ENCODE measurements around the gene TMEM266.

The TMEM266 gene

DNA sequence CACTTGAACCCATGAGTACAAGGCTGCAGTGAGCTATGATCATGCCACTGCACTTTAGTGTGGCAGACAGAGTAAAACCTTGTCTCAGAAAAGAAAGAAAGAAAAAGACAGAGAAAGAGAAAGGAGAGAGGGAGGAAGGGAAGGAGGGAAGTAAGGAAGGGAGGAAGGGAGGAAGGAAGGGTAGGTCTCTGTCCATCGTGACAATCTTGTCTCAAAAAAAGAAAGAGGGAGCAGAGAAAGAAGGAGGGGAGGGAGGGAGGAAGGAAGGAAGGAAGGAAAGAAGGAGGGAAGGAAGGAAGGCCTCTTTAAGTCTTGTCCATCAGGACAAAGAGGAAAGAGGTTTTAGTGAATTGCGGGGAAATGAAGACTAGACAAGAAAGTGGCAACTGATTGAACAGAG is 129.3 kb downstream of the TMEM266 start:
- DNase-seq: no peak

DNA sequence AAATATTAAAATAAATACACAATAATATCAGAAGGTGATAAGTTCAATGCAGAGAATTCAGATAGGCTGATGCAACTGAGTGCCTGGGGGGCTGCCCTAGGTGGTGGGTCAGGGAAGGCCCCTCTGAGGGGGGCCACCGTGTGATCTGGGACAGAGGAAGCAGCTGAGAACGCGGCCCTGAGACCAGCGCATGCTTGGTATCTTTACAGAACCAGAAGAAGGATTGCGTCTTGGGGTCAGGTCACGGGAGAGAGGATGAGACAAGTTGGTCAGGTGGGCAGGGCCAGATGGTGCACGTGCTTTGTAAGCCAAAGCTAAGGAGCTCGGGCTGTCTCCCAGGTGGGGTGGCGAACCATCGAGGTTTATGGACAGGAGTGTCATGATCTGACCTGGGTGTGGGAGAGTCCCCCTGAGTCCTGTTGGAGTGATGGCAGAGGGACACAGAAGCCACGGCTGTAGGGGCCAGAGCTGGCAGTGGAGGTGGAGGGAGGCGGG is 130.3 kb downstream of the TMEM266 start:
- DNase-seq: no peak

DNA sequence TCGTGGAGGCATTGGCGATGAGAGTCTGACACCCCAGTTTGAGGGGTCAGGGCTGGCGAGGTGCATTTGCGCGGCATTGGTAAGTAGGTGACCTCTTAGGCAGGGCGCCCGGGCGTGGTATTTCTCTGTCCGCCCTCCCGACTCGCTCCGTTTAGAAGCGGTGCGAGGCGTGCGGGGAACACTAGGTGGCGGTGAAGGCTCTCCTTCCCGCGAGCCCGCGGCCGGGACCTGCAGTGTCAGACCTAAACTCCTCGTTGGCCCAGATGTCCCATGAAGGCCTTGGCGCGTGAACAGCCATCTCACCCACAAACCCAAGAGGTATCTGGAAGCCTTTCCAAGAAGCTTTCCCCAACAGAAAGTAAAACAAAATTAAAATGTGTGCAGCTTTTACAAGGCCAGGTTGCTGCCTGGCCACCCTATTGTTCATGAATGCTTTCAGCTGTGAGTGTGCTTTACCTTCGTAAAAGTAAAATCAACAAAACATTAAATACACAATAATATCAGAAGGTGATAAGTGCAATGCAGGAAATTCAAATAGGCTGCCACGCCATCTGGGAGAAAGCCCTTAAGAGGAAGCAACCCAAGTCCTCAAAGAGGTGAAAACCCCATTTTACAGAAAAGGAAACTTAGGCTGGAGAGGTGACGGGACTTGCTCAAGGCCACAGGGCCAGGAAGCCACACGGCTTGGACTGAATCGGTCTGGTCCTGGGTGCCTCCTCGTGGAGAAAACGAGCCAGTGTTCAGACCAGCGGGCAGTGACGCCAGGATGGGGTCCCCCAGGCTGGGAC is 131.2 kb downstream of the TMEM266 start:
- DNase-seq: peak; percentile 58

DNA sequence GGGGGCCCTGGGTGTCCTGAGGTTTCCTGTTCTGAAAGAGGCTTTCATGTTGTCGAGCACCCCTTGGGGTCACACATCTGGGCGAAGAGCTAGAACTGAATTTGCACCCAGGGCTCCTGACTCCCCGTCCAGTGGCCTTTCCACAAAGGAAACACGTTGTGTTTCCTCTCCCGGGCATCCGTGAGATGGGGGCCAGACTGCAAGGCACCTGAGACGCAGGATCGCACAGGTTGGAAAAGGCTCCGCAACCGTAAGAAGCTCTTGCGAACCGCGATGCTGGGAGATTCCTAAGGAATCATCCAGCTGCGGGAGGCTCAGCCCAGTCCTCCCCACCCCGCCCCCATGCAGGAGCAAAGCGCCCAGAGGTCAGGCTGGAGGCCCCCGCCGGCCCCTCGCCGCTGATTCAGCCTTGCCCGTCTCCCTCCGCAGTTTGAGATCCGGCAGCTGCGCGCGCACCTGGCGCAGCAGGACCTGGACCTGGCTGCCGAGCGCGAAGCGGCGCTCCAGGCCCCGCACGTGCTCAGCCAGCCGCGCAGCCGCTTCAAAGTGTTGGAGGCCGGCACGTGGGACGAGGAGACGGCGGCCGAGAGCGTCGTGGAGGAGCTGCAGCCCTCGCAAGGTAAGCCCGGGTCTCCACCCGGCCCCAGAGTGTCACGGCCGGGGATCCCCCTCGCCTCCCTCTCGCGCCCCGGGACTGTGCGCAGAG is 131.9 kb downstream of the TMEM266 start:
- no peak for DNase-seq

DNA sequence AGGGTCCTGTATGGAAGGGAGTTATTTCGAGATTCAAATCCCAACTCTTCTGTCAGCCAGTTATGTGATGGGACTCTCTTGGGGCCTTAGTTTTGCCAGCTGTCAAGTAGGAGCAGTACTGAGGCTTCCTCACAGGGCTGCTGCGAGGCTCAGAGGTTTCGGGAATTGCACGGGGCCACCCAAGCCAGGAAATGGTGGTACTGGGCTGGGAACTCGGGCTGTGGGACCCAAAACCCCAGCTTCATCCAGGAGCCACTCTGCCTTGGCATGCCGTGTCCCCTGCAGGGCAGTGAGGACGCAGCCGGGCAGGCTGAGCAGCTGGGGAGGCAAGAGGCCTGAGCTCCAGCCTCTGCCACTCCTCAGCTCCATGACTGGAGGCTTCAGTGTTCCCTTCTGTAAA is 132.9 kb downstream of the TMEM266 start:
- no peak for DNase-seq

DNA sequence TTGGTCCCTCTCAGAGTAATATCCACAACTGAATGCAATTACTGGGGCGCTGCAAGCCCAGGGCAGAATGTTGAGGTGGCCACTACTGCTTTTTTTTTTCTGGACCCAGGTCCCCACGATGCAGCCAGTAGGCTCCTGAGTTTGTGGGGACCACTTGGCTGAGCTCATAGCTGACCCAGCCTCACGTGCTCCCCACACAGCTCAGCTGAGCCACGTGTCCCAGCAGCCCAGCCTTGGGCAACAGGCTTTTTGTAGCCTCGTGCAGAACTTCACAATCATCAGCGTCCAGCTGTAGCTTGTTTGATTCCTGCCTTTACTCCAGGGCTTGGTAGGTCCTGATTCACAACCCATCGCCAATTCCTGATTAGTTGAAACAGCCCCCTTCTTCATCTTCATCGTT is 134.1 kb downstream of the TMEM266 start:
- DNase-seq: no peak

DNA sequence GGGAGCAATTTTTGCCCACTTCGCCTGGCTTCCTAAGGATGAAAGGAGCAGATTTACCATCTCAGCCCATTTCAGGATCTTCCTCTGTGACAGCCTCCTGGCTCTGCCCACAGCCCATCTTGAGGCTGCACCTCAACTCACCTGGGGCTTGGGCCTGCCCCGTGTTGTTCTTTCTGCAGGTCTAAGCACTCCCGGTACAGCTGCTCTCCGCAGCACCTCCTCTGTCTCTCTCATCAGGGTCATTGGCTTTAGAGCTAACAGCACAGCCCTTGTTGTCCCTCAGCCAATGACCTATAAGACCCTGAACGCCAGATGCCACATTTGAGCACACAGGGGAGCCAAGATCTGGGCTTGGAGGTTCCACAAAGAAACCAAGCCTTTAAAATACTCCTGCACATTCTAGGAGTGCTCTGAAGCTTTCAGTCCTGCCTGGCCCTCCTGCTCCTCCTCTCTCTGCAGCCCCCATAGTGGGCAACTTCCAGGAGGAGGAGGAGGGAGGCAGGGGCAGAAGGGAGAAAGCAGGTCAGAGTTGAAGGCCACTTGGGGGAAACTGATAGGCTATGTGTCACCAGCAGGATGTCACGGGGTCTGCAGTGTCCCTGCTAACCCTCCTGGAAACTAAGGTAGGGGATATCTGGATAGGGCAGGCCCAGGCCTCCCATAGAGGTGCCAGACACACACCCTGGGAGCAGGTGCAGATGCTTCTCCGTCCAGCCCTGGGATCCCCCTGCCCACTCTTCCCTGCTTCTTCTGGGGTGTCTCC is 135.9 kb downstream of the TMEM266 start:
- DNase-seq: no peak

DNA sequence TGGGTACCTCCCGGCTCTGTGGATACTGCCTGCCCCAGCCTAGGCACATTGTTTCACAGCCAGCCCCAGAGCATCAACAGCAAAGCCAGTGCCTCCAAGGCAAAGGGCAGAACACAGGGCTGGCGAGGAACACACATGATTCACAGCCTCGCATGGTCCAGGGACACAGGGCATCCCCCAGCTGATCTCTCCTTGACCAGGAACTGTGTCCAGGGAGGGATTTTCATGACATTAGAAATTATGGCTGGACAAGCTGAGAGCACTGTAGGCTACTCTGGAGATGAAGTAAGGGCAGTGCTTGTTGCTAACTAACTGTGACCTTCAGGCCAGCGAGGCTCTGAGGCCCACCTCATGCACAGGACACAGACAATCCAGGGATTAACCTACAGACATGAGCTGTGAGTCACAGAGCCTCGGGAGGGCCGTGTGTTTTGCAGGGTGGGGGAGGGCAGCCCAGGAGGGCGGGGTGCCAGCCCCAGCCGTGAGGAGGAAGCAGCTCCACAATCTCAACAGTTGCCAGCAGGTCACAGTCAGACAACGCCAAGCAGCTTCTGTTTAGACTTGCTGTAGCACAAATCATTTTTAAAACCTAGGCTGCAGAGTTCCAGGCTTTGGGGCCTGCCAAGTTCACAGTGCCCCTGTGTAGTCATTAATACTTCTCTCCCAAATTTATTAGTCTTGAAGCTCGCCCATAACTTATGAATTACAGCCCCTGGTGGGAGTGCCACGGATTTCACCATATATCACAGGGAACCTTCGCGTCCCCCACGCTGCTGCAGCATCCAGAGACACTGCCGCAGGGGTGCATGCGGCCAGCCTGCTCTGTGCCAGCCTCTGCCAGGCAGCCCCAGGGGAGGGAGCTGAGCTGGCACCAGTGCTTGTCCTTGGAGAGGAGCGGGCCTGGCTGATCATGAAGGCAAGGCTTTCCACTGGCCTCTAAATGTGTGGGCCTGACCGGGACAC is 136.8 kb downstream of the TMEM266 start:
- DNase-seq: no peak

DNA sequence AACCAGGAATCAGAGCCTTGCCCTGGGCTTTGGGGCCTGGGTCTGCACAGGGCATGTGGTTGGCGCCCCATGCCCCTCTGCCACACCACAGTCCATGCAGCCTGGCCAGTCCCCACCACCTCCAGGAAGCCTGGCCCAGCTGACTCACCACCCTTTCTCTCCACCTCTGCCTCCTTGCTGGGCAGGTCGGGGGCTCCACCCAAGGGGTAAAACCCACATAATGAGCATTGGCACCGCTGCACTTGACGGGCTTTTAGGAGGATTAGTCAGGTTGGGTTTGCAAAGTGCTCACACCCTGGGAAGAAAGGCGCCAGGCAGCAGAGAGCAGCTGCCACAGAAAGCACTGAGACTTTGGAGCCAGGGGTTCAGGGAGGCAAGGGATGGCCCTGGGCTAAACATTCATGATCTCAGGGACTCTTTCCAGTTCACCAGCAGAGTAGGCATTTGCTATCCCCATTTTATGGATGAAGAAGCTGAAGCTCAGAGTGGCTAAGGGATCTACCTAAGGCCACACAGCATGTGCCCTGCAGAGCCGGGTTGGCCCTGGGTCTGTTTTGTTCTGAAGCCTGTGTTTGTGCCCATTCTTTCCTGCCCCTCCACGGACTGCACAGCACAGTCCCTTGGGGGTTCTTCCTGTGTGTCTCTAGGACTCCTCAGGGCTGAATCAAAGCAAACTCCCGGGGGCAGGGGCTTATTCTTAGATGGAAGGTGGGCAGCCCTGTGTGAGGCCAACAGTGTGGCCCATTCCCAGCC is 138.1 kb downstream of the TMEM266 start:
- no peak for DNase-seq

DNA sequence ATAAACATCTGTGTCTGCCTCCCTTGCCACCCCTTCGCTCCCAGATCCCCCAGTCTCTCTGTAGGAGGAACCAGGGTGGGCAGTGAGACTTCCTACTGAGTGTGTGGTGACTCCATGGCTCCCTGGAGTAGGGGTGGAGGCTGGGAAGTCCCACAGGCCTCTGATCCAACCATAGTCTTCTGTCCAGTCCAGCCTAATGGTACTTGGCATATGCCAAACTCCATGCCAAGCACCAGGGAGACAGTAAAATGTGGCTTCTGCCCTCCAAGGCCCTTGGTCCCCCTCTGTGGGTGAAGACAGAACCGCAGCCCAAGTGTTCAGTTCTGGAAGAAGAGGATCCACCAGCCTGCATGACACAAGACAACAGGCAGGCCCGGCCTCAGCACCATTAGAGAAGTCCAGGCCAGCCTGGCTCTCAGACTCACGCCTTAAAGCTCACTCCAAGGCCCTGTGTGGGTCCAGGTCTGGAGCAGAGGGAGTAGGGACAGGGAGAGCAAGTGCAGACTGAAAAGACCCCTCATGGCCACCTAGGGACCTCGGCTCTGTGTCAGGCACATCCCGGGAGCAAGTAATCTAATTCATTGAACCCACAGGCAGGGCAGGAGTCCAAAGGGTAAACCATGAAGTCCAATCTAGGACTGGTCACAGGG is 138.8 kb downstream of the TMEM266 start:
- DNase-seq: no peak

DNA sequence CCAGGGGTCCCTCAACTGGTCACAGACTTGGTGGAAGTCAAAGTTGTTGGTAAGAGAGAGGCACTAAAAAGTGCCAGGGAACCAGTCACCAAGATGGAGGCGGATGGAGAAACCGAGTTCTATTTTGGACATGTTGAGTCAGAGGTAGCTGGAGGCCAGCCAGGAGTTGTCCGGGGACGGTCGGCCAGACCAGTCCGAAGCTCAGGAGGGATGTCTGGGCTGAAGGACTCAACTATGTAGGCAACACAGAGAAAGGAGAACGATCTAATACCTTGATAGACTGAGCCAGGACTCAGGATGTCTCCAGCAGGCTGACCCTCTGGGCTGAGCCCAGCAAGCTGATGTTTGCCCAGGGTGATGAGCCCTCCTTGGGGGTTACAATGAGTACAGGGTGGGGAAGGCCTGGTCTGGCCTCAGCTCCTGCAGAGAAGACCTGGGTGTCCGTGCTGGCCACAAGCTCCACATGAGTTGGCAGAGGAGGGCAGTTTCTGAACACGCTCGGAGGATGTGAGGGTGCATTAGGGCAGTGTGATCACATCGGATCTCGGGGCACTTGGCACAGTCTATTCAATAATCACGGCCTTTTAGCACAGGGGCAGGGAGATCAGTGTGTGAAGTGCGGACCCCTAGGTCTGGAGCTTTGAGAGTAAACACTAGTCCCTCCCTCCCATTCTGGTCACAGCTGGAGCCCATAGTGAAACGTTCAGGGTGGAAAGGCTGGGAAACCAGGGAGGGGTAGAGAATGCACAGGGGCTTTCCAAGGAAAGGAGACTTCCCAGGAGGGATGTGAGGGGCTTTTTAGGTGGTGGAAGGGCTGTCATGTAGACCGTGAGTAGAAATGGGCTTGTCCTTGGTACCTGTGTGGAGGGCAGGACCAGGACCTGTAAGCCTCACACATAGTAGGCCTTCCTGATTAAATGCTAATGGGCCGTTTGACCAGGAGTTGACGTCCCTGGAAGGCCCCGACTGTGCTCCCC is 139.6 kb downstream of the TMEM266 start:
- DNase-seq: no peak

DNA sequence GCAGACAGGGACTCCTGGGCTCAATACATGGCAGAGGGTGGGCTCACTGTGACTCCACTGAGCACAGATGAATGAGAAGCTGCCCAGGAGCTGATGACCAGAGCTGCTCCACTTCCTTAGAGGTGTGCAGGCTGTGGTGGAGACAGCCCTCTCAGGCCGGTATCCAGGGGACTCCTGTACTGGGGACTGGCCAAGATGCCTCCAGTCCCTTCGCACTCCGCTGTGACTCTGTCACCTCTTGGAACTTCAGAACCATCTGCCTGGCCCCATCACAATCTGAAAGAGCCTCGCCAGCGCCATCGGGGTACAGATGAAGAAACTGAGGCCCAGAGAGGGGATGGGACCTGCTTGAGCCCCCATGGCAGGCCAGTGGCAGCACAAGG is 140.3 kb downstream of the TMEM266 start:
- DNase-seq: no peak

DNA sequence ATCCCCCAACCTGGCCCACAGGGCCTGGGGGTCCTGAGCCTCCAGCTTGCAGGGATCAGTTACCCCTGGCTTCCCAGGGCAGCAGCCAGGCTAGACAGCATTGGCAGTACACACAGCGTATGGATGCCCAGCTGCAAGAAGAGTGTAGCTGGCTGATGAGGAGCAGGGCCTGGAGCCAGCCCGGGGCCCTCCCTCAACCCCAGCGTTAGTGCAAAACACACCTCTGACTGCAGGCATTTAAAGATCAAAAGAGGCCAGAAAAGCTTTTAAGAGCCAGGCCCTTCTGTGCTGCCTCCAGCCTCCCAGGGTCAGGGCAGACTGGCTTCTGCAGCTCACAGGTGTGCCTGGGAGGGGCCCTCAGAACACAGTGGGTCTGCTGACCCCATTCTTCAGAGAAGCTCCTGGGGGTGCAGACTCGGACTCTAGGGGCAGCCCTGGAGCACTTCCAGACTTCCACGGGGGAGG is 140.9 kb downstream of the TMEM266 start:
- no peak for DNase-seq

DNA sequence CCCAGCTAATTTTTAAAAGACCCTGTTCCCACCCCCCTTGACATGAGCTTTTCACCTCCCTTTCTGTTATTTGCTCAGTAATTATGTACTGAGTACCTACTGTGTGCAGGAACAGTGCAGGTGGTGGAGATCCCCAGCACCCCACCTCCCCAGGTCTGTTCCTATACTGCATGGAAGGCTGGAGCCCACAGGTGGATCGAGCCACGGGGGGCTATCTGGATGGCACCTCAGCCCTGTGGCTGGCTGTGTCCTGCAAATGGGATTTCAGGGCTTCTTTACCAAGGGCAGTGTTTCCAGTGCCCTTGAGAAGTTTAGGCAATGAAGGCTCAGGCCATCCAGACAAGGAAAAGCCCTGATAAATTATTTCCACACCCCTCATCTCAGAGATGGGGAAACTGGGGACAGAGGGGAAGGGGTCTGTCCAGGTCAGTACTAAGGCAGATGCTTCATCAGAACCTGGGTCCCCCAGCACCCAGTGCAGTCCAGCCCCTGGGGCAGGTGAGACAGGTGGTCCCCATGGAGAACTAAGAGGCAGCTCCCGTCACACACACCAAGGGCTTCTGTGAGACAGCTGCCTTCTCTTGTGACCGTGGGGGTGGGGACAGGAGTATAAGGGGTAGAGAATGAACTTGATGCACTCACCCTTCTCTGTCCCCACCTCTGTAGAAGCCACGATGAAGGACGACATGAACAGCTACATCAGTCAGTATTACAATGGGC is 141.9 kb downstream of the TMEM266 start:
- no peak for DNase-seq

DNA sequence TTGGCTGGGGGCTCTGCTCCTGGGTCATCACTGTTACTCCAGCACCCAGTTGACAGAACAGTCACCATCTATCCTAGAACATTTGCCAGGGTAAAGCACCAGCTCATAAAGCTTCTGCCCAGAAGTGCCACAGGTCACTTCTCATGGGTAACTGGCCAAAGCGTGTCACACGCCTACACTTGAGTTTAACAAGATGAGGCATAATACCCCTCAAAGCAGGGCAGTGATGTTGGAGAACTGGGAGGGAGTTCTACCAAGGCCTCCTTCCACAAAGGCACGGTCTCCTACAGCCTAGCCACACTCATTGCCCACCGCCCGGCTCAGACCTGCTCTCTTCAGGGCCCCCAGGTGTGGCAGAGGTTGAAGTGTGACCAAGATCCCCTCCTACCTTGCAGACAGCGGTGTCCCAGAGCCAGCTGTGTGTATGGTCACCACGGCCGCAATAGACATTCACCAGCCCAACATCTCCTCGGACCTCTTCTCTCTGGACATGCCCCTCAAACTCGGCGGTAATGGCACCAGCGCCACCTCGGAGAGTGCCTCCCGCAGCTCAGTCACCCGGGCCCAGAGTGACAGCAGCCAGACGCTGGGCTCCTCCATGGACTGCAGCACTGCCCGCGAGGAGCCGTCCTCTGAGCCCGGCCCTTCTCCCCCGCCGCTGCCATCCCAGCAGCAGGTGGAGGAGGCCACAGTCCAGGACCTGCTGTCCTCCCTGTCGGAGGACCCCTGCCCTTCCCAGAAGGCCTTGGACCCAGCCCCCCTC is 143.7 kb downstream of the TMEM266 start:
- no peak for DNase-seq

DNA sequence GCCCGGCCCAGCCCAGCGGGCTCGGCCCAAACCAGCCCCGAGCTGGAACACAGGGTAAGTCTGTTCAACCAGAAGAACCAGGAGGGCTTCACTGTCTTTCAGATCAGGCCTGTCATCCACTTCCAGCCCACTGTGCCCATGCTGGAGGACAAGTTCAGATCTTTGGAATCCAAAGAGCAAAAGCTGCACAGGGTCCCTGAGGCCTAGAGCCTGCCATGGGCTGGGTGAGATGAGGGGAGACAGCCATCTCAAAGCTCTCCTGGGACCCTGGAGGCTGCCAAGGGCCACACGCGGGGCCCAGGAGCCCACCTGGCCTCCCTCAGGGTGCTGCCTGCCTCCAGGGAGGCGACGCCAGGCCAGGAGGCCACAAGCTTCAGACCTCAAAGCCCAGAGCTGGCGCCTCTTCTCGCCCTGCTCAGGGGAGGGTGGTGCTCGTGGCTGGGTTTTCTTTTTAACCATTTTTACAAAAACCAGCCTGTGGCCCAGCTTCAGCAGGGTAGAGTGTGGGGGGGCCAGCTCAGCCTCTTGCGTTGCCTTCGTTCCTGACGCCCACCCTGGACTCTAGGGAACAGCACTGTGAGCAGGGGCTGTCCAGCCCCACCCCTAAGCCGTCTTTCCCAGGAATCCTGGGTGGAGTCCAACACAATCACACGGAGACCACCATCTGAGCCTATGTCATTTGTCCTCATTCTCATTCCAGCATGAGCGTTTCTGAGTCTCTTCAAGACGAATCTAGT is 144.5 kb downstream of the TMEM266 start:
- no peak for DNase-seq

DNA sequence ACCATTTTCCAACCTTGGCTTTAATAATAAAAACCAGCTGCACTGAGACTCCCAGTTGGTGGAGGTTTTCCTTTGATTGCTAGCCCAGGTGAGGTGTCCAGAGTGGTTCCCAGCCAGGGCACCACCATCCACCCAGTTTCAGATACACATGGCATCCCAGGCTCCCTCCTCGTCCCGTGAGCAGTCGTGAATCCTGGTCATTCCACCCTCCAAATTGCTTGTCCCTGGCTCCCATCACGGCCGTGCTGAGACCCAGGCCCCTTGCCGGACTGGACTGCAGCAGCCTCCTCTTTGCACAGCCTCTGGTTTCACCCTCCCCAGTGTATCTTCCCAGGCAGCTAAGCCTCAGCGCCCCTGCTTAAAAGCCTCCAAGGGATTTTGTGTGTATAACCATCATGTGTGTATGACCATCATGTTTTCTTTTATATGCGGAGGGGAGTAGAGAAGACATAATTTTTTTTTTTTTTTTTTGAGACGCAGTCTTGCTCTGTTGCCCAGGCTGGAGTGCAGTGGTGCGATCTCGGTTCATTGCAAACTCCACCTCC is 145.2 kb downstream of the TMEM266 start:
- DNase-seq: no peak
